ENCODE data around the gene CMC2.

GRCh38 chr16:80997964-80998620, 8.6 kb downstream of the CMC2 start:
- TF ChIP-seq POLR2A (IDR thresholded peaks at IDR 0.05; ENCODE audit: low read depth, low read length), result no peak
- no peak for TF ChIP-seq TAF1 (IDR thresholded peaks at IDR 0.05; ENCODE audit: borderline replicate concordance, low read depth, low read length)
